Measurements from ENCODE around the gene EHHADH. TPM values are rescaled to one million over a fixed set of nuclear protein-coding genes. Genes with fewer than 3 reads are reported as not detected.

Gene EHHADH
- total and polyA plus RNA-seq, 2 of the 13 experiments (the other 11 are each of a cell fraction or from before 2014, with no cell fraction given): 14.5 to 38.9 TPM

DNA sequence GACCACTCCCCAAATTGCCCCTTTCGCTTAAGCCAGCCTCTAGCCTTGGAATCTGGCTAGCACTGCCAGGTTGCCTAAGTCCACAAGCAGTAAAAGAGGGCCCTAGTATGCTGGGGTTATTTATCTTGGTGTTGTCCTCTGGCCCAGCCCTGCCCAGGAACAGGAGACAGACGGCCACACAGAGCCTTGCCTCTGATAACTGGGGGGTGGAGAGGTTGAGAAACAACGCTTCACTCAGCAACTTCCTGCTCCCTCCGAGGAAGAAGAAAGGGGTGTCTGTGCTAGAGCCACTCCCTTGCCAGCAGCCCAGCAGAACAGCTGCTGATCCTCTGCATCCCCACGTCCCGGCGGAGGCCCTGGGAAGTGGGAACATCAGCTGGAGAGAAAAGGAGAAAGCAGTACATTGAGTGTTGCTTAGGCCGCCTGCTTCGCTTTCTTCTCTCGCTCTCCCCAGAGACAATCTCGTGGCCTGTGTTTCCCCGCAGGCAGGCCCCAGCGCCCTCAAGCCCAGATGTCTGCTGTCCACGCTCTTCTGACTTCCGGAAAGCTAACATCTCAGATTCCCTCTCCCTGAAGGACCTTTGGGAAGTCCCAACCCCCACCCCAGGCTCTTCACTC is 78.4 kb downstream of the EHHADH start (continued):
- TF ChIP-seq, protein P1, sequence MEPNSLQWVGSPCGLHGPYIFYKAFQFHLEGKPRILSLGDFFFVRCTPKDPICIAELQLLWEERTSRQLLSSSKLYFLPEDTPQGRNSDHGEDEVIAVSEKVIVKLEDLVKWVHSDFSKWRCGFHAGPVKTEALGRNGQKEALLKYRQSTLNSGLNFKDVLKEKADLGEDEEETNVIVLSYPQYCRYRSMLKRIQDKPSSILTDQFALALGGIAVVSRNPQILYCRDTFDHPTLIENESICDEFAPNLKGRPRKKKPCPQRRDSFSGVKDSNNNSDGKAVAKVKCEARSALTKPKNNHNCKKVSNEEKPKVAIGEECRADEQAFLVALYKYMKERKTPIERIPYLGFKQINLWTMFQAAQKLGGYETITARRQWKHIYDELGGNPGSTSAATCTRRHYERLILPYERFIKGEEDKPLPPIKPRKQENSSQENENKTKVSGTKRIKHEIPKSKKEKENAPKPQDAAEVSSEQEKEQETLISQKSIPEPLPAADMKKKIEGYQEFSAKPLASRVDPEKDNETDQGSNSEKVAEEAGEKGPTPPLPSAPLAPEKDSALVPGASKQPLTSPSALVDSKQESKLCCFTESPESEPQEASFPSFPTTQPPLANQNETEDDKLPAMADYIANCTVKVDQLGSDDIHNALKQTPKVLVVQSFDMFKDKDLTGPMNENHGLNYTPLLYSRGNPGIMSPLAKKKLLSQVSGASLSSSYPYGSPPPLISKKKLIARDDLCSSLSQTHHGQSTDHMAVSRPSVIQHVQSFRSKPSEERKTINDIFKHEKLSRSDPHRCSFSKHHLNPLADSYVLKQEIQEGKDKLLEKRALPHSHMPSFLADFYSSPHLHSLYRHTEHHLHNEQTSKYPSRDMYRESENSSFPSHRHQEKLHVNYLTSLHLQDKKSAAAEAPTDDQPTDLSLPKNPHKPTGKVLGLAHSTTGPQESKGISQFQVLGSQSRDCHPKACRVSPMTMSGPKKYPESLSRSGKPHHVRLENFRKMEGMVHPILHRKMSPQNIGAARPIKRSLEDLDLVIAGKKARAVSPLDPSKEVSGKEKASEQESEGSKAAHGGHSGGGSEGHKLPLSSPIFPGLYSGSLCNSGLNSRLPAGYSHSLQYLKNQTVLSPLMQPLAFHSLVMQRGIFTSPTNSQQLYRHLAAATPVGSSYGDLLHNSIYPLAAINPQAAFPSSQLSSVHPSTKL (CRISPR knock-in tag; IDR thresholded peaks at IDR 0.05): peak; percentile 83
- peak; percentile 67; the same call in 1 of the 2 replicates for TF ChIP-seq NCOA2 (CRISPR knock-in tag; IDR thresholded peaks at IDR 0.05)
- TF ChIP-seq, protein P2, sequence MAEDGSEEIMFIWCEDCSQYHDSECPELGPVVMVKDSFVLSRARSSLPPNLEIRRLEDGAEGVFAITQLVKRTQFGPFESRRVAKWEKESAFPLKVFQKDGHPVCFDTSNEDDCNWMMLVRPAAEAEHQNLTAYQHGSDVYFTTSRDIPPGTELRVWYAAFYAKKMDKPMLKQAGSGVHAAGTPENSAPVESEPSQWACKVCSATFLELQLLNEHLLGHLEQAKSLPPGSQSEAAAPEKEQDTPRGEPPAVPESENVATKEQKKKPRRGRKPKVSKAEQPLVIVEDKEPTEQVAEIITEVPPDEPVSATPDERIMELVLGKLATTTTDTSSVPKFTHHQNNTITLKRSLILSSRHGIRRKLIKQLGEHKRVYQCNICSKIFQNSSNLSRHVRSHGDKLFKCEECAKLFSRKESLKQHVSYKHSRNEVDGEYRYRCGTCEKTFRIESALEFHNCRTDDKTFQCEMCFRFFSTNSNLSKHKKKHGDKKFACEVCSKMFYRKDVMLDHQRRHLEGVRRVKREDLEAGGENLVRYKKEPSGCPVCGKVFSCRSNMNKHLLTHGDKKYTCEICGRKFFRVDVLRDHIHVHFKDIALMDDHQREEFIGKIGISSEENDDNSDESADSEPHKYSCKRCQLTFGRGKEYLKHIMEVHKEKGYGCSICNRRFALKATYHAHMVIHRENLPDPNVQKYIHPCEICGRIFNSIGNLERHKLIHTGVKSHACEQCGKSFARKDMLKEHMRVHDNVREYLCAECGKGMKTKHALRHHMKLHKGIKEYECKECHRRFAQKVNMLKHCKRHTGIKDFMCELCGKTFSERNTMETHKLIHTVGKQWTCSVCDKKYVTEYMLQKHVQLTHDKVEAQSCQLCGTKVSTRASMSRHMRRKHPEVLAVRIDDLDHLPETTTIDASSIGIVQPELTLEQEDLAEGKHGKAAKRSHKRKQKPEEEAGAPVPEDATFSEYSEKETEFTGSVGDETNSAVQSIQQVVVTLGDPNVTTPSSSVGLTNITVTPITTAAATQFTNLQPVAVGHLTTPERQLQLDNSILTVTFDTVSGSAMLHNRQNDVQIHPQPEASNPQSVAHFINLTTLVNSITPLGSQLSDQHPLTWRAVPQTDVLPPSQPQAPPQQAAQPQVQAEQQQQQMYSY (CRISPR knock-in tag; IDR thresholded peaks at IDR 0.05): no peak
- TF ChIP-seq, protein P3, sequence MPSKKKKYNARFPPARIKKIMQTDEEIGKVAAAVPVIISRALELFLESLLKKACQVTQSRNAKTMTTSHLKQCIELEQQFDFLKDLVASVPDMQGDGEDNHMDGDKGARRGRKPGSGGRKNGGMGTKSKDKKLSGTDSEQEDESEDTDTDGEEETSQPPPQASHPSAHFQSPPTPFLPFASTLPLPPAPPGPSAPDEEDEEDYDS (CRISPR knock-in tag; IDR thresholded peaks at IDR 0.05): peak; percentile 49; the same call in 1 of the 2 replicates
- TF ChIP-seq, protein P4, sequence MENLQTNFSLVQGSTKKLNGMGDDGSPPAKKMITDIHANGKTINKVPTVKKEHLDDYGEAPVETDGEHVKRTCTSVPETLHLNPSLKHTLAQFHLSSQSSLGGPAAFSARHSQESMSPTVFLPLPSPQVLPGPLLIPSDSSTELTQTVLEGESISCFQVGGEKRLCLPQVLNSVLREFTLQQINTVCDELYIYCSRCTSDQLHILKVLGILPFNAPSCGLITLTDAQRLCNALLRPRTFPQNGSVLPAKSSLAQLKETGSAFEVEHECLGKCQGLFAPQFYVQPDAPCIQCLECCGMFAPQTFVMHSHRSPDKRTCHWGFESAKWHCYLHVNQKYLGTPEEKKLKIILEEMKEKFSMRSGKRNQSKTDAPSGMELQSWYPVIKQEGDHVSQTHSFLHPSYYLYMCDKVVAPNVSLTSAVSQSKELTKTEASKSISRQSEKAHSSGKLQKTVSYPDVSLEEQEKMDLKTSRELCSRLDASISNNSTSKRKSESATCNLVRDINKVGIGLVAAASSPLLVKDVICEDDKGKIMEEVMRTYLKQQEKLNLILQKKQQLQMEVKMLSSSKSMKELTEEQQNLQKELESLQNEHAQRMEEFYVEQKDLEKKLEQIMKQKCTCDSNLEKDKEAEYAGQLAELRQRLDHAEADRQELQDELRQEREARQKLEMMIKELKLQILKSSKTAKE (CRISPR knock-in tag; IDR thresholded peaks at IDR 0.05; ENCODE audit: borderline replicate concordance): 0 out of 2 replicates have a peak, but pooled peaks have one; percentile 38
- TF ChIP-seq ATF7-NPFF (CRISPR knock-in tag; IDR thresholded peaks at IDR 0.05; ENCODE audit: low read depth): no peak
- TF ChIP-seq ELF1 (CRISPR knock-in tag; IDR thresholded peaks at IDR 0.05): peak; percentile 49
- TF ChIP-seq, protein P5, sequence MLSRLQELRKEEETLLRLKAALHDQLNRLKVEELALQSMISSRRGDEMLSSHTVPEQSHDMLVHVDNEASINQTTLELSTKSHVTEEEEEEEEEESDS (CRISPR knock-in tag; IDR thresholded peaks at IDR 0.05; ENCODE audit: borderline replicate concordance): no peak
- no peak for TF ChIP-seq ZSCAN21 (CRISPR knock-in tag; IDR thresholded peaks at IDR 0.05; ENCODE audit: borderline replicate concordance)
- no peak for TF ChIP-seq KLF15 (CRISPR knock-in tag; IDR thresholded peaks at IDR 0.05; ENCODE audit: borderline replicate concordance)
- 0 out of 2 replicates have a peak, but pooled peaks have one; percentile 34 for TF ChIP-seq ZC3H4 (CRISPR knock-in tag; IDR thresholded peaks at IDR 0.05; ENCODE audit: borderline replicate concordance)
- TF ChIP-seq RXRA (CRISPR knock-in tag; IDR thresholded peaks at IDR 0.05): peak; percentile 72
- TF ChIP-seq GABPA (IDR thresholded peaks at IDR 0.05; ENCODE audit: low read depth, low read length): 0 out of 2 replicates have a peak, but pooled peaks have one; percentile 4
- peak; percentile 59 for TF ChIP-seq GABPA (CRISPR knock-in tag; IDR thresholded peaks at IDR 0.05; ENCODE audit: low read depth)
- TF ChIP-seq, protein P6, sequence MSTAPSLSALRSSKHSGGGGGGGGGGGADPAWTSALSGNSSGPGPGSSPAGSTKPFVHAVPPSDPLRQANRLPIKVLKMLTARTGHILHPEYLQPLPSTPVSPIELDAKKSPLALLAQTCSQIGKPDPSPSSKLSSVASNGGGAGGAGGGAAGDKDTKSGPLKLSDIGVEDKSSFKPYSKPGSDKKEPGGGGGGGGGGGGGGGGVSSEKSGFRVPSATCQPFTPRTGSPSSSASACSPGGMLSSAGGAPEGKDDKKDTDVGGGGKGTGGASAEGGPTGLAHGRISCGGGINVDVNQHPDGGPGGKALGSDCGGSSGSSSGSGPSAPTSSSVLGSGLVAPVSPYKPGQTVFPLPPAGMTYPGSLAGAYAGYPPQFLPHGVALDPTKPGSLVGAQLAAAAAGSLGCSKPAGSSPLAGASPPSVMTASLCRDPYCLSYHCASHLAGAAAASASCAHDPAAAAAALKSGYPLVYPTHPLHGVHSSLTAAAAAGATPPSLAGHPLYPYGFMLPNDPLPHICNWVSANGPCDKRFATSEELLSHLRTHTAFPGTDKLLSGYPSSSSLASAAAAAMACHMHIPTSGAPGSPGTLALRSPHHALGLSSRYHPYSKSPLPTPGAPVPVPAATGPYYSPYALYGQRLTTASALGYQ (CRISPR knock-in tag; IDR thresholded peaks at IDR 0.05): peak; percentile 22; the same call in 1 of the 2 replicates
